Cardiac muscle cell (in vitro differentiated cells and primary cell): Measurements from ENCODE around the gene TBC1D9. TPM values are rescaled to one million over a fixed set of nuclear protein-coding genes. Genes with fewer than 3 reads are reported as not detected.

ENCODE experiments used
- DNase-seq, 2 donors: peaks; one replicate each; pipeline versions ENCODE4 v3.0.0 to v3.0.0-alpha.2; 2010 to 2017; ENCODE audit warnings: low read depth in 1 of 2, low spot score in 1 of 2
- H3K27ac ChIP-seq: fragments of 200-600 bp; sonication (generic); 2 replicates; pipeline ENCODE4 v1.5.1; 2016
- H3K27me3 ChIP-seq: fragments of 200-600 bp; sonication (generic); 2 replicates; pipeline ENCODE4 v1.6.0; 2016; ENCODE audit warnings: control low read depth
- H3K36me3 ChIP-seq: fragments of 200-600 bp; sonication (generic); 2 replicates; pipeline ENCODE4 v1.5.1; 2016; ENCODE audit warnings: control low read depth
- H3K4me1 ChIP-seq: fragments of 200-600 bp; sonication (generic); 2 replicates; pipeline ENCODE4 v1.8.1; 2017; ENCODE audit warnings: low read depth, mild to moderate bottlenecking, mixed run types
- H3K4me3 ChIP-seq: fragments of 200-600 bp; sonication (generic); 2 replicates; pipeline ENCODE4 v1.5.1; 2016; ENCODE audit warnings: mild to moderate bottlenecking
- H3K9me3 ChIP-seq: fragments of 200-600 bp; sonication (generic); 2 replicates; pipeline ENCODE4 v1.5.1; 2017; ENCODE audit warnings: low read depth, mild to moderate bottlenecking, control low read depth
- polyA plus RNA-seq: library from polyadenylated mRNA; unstranded; fragments of >200 nt; fragmentation: Nextera tagmentation; extraction: Ambion mirVana; gene quantifications from 2 replicates; pipeline ENCODE4 v1.2.1, GENCODE V29; 2016
- total RNA-seq: library from RNA; depleted of rRNA; stranded (reverse); fragments of >200 nt; gene quantifications from 2 replicates; pipeline ENCODE4 v1.2.3, GENCODE V29; 2016
- TF ChIP-seq, protein P1 (sequence below): IDR thresholded peaks from 2 replicates; pipeline ENCODE4 v1.5.1; 2012; ENCODE audit warnings: low read depth, mild to moderate bottlenecking, low read length

Gene TBC1D9
- total and polyA plus RNA-seq, 2 experiments from 2014 or later, result 3.4 to 5.2 TPM

DNA sequence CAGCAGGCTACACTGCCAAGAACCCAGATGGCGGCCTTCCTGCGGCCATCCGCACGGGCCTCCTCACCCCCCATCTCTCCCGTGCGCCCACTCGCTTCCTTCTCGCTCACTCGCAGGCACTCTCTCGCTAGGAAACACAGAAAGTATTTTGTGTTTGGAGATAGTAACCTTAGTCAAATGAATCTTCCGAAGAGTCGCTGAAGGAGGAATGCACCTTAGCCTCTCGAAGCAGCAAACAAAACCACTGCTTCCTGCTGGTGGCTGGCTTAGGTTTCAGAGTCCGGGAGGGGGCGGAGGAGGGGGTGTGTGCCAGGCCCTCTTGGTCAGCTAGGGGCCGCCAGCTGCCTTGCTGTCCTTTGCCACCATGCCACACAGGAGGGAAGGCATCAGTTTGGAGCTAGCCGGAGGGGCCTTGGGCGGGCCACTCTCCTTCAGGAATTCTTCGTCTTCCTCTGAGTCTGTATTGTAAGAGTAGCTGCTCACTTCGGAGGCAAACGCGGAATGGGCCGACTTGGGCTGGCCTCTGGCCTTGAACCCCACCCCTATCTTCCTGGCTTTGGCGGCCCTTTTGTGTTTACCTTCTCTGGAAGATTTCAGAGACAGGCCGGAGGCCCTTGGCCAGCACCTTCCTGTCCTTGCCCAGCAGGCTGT lies 114.3 kb downstream of the TBC1D9 start:
- peak in 1 of 2 donors; percentile 10 for DNase-seq
- Histone ChIP-seq H3K27ac (no peak overlapping the region), H3K9me3 (no peaks in the 10 kb centered on the region), H3K27me3 (no peaks in the 10 kb centered on the region), H3K36me3 (no peaks in the 10 kb centered on the region), H3K4me3 (no peak overlapping the region), H3K4me1 (no peaks in the 10 kb centered on the region)
- TF ChIP-seq, protein P1, sequence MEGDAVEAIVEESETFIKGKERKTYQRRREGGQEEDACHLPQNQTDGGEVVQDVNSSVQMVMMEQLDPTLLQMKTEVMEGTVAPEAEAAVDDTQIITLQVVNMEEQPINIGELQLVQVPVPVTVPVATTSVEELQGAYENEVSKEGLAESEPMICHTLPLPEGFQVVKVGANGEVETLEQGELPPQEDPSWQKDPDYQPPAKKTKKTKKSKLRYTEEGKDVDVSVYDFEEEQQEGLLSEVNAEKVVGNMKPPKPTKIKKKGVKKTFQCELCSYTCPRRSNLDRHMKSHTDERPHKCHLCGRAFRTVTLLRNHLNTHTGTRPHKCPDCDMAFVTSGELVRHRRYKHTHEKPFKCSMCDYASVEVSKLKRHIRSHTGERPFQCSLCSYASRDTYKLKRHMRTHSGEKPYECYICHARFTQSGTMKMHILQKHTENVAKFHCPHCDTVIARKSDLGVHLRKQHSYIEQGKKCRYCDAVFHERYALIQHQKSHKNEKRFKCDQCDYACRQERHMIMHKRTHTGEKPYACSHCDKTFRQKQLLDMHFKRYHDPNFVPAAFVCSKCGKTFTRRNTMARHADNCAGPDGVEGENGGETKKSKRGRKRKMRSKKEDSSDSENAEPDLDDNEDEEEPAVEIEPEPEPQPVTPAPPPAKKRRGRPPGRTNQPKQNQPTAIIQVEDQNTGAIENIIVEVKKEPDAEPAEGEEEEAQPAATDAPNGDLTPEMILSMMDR, result no peak

DNA sequence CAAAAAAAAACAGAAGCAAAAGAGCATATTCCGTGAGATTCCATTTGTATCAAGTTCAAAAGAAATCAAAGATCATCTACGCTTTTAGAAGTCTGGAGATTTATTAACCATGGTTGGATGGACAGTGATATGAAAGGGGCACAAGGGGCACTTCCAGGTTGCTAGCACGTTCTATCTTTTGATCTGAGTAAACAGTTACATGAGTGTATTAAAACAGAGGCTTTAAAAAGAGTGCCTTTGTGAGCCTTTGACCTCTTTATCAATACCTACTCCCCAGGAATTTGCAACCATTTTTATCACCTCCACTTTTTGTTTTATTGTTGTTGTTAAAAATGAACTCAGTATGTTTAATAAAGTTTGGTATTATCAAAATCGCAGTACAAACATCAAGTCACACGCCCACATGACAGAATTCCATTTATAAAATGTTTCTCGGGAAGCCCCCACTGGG lies 115.1 kb downstream of the TBC1D9 start:
- no peak for DNase-seq
- H3K36me3 ChIP-seq, result no peaks in the 10 kb centered on the region
- H3K4me1 ChIP-seq, result no peaks in the 10 kb centered on the region
- no peaks in the 10 kb centered on the region for H3K27me3 ChIP-seq
- H3K9me3 ChIP-seq, result no peaks in the 10 kb centered on the region
- H3K27ac ChIP-seq, result no peak overlapping the region
- TF ChIP-seq, protein P1, result no peak
- no peak overlapping the region for H3K4me3 ChIP-seq

DNA sequence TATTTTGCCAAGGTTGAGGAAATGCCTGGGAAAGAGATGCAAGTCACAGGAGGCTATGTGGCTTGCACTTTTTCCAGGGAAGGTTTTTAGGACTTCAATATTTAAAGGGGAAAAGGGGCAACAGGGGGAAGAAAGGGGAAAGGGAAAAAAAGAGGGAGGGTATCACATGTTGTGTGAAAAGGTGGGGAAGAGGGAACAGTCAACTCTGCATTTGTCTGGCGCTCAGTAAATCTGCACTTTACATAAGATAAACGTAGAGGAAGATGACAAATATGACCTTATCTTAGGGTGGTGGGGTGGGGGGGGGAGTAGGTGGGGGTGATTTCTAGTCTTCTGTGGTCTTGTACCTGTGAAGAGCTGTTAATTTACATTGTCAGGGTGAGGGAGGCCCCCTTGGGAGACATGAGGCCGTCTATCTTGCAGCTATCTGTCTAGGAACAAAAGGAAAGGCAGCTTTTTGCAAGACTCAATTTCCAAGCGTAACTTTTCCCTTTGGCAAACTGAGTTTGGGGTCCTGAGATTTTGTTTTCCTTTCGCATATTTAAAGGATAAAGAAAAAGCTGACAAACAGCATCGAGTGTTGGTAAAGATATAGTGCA lies 115.9 kb downstream of the TBC1D9 start:
- H3K9me3 ChIP-seq, result no peaks in the 10 kb centered on the region
- TF ChIP-seq, protein P1, result no peak
- H3K4me3 ChIP-seq, result no peak overlapping the region
- H3K36me3 ChIP-seq, result no peaks in the 10 kb centered on the region
- no peak for DNase-seq
- H3K4me1 ChIP-seq, result no peaks in the 10 kb centered on the region
- H3K27me3 ChIP-seq, result no peaks in the 10 kb centered on the region
- no peak overlapping the region for H3K27ac ChIP-seq

DNA sequence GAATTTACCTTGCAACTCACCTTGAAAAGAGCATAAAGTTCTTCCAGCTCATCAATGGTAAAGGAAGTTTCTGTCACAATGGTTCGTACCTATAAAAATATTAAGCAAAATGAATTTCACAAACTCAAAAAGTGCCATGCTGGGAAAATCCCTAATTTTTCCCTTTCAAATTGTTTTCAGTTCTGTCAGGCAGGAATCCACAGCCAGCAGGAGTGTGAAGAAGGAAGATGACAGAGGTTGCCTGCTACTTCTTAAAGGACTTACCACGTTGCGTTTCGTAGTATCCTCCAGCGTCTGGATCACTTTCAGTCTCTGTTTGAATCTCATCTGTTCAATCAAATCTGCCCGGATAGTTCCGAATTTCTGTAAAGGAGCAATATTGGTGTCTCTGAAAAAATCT lies 117.1 kb downstream of the TBC1D9 start:
- no peak overlapping the region for H3K4me3 ChIP-seq
- H3K9me3 ChIP-seq, result no peaks in the 10 kb centered on the region
- H3K4me1 ChIP-seq, result no peaks in the 10 kb centered on the region
- TF ChIP-seq, protein P1, result no peak
- no peaks in the 10 kb centered on the region for H3K27me3 ChIP-seq
- no peak for DNase-seq
- H3K36me3 ChIP-seq, result no peaks in the 10 kb centered on the region
- no peak overlapping the region for H3K27ac ChIP-seq

DNA sequence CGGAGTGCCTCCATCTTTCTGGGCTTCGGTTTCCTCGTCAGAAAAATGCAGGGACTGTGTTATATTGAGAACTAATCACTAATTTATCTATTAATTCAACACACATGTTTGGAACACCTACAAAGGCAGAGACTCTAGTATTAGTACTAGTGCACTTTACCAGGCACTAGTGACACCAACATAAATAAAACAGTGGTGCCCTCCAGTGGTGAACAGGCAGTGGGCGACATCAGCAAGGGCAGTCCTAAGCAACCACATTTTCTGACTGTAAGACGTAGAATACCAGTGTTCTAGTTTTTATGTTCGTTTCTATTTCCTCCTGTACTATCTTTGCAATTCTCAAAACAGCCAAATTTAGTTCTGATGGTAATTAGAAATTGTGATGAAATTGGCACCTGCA lies 118.3 kb downstream of the TBC1D9 start:
- TF ChIP-seq, protein P1, result peak; percentile 57
- no peaks in the 10 kb centered on the region for H3K27me3 ChIP-seq
- no peaks in the 10 kb centered on the region for H3K4me1 ChIP-seq
- H3K36me3 ChIP-seq, result no peaks in the 10 kb centered on the region
- no peaks in the 10 kb centered on the region for H3K9me3 ChIP-seq
- no peak overlapping the region for H3K4me3 ChIP-seq
- H3K27ac ChIP-seq, result no peak overlapping the region
- DNase-seq, result peak; percentile 40 to 41
